H9 (cell line): ENCODE results near the gene DKKL1. TPM values are rescaled to one million over a fixed set of nuclear protein-coding genes. Genes with fewer than 3 reads are reported as not detected.

Source experiments
- DNase-seq: peaks from one replicate; pipeline ENCODE4 v3.0.0-alpha.2; 2017
- H2AFZ ChIP-seq: one replicate; pipeline ENCODE4 v1.6.1; 2013; ENCODE audit warnings: mild to moderate bottlenecking, low read length, control low read depth, moderate library complexity
- H2AK5ac ChIP-seq: 2 replicates; pipeline ENCODE4 v1.6.1; 2013; ENCODE audit warnings: low read length, control low read depth, mixed read lengths; ENCODE audit not compliant: insufficient read length
- H2BK120ac ChIP-seq: one replicate; pipeline ENCODE4 v1.6.1; 2013; ENCODE audit warnings: low read depth, mild to moderate bottlenecking, low read length, control low read depth, inconsistent platforms; ENCODE audit not compliant: poor library complexity, severe bottlenecking
- H2BK12ac ChIP-seq: 2 replicates; pipeline ENCODE4 v1.6.1; 2013; ENCODE audit warnings: low read length, control low read depth, mixed read lengths, low read depth; ENCODE audit not compliant: insufficient read length
- H2BK15ac ChIP-seq: 2 replicates; pipeline ENCODE4 v1.6.1; 2013; ENCODE audit warnings: low read depth, low read length, control low read depth
- H2BK20ac ChIP-seq: one replicate; pipeline ENCODE4 v1.6.1; 2013; ENCODE audit warnings: low read depth, mild to moderate bottlenecking, low read length, control low read depth, inconsistent platforms; ENCODE audit not compliant: poor library complexity, severe bottlenecking
- H2BK5ac ChIP-seq: 2 replicates; pipeline ENCODE4 v1.6.1; 2013; ENCODE audit warnings: low read length, control low read depth, mixed read lengths; ENCODE audit not compliant: insufficient read length
- H3K14ac ChIP-seq: 2 replicates; pipeline ENCODE4 v1.6.1; 2013; ENCODE audit warnings: low read length, control low read depth; ENCODE audit not compliant: insufficient read depth
- H3K18ac ChIP-seq: 2 replicates; pipeline ENCODE4 v1.6.1; 2013; ENCODE audit warnings: low read depth, mild to moderate bottlenecking, mixed read lengths, low read length, control low read depth; ENCODE audit not compliant: insufficient read length
- H3K23ac ChIP-seq: 2 replicates; pipeline ENCODE4 v1.6.1; 2013; ENCODE audit warnings: low read length, control low read depth, mixed read lengths, low read depth; ENCODE audit not compliant: insufficient read length
- H3K23me2 ChIP-seq: 2 replicates; pipeline ENCODE4 v1.6.1; 2013; ENCODE audit warnings: low read depth, mild to moderate bottlenecking, mixed read lengths, low read length, control low read depth; ENCODE audit not compliant: insufficient read length, poor library complexity, severe bottlenecking
- H3K27ac ChIP-seq: 2 replicates; pipeline ENCODE4 v1.5.1; 2013; ENCODE audit warnings: low read length, control low read depth, mixed read lengths, low read depth; ENCODE audit not compliant: insufficient read length
- H3K27me3 ChIP-seq: 2 replicates; pipeline ENCODE4 v1.6.1; 2013; ENCODE audit warnings: low read length, control low read depth, inconsistent platforms; ENCODE audit not compliant: insufficient read depth
- H3K4ac ChIP-seq: 2 replicates; pipeline ENCODE4 v1.6.1; 2013; ENCODE audit warnings: low read depth, mild to moderate bottlenecking, control low read depth, inconsistent platforms, low read length, moderate library complexity
- H3K4me1 ChIP-seq: 2 replicates; pipeline ENCODE4 v1.6.1; 2013; ENCODE audit warnings: low read length, control low read depth, inconsistent platforms; ENCODE audit not compliant: insufficient read depth
- H3K4me2 ChIP-seq: 2 replicates; pipeline ENCODE4 v1.6.1; 2013; ENCODE audit warnings: low read length, control low read depth, mixed read lengths; ENCODE audit not compliant: insufficient read length, insufficient read depth
- H3K56ac ChIP-seq: 2 replicates; pipeline ENCODE4 v1.6.1; 2013; ENCODE audit warnings: low read depth, mild to moderate bottlenecking, mixed read lengths, low read length, control low read depth; ENCODE audit not compliant: insufficient read length
- H3K79me1 ChIP-seq: 2 replicates; pipeline ENCODE4 v1.6.1; 2013; ENCODE audit warnings: low read depth, mild to moderate bottlenecking, moderate library complexity, low read length, control low read depth, inconsistent platforms; ENCODE audit not compliant: insufficient read depth, poor library complexity, severe bottlenecking
- H3K79me2 ChIP-seq: 2 replicates; pipeline ENCODE4 v1.6.1; 2013; ENCODE audit warnings: low read length, control low read depth, inconsistent platforms; ENCODE audit not compliant: insufficient read depth
- H3K9ac ChIP-seq: 2 replicates; pipeline ENCODE4 v1.6.1; 2013; ENCODE audit warnings: low read length, control low read depth, mixed read lengths; ENCODE audit not compliant: insufficient read length; ENCODE audit errors: extremely low read depth
- H3K9me3 ChIP-seq: one replicate; pipeline ENCODE4 v1.6.1; 2013; ENCODE audit warnings: low read depth, low read length, inconsistent platforms; ENCODE audit not compliant: control insufficient read depth
- H3T11ph ChIP-seq: one replicate; pipeline ENCODE4 v1.6.1; 2013; ENCODE audit warnings: mild to moderate bottlenecking, low read length, control low read depth, inconsistent platforms
- H4K20me1 ChIP-seq: one replicate; pipeline ENCODE4 v1.6.1; 2013; ENCODE audit not compliant: control insufficient read depth, insufficient read length, insufficient read depth
- H4K5ac ChIP-seq: 2 replicates; pipeline ENCODE4 v1.6.1; 2013; ENCODE audit warnings: low read depth, mild to moderate bottlenecking, mixed read lengths, low read length, control low read depth; ENCODE audit not compliant: insufficient read length
- H4K8ac ChIP-seq: replicated peaks from 2 replicates; pipeline ENCODE4 v1.6.1; 2013; ENCODE audit warnings: low read length, control low read depth, mixed read lengths, low read depth; ENCODE audit not compliant: insufficient read length
- H4K91ac ChIP-seq: 2 replicates; pipeline ENCODE4 v1.6.1; 2013; ENCODE audit warnings: low read depth, mild to moderate bottlenecking, moderate library complexity, mixed read lengths, low read length, control low read depth; ENCODE audit not compliant: insufficient read length
- H3K27ac Mint-ChIP-seq, 3 experiments: 2 replicates in 2 of 3; 3 replicates in 1 of 3; pipeline ENCODE4 v1.8.0; 2020 to 2021; ENCODE audit warnings: mixed read lengths in 3 of 3, mild to moderate bottlenecking in 1 of 3, moderate library complexity in 1 of 3
- H3K27me3 Mint-ChIP-seq: 2 replicates; pipeline ENCODE4 v1.8.0; 2021; ENCODE audit warnings: low read depth, mild to moderate bottlenecking, moderate library complexity, mixed read lengths
- H3K36me3 Mint-ChIP-seq, 3 experiments: 2 replicates in 2 of 3; 3 replicates in 1 of 3; pipeline ENCODE4 v1.8.0; 2020 to 2021; ENCODE audit warnings: low read depth in 3 of 3, mixed read lengths in 3 of 3; ENCODE audit not compliant: insufficient read depth in 1 of 3
- H3K4me1 Mint-ChIP-seq, 2 experiments: 2 replicates each; pipeline ENCODE4 v1.8.0; 2020; ENCODE audit warnings: mixed read lengths in 2 of 2
- H3K4me3 Mint-ChIP-seq, 2 experiments: 2 replicates in 1 of 2; 3 replicates in 1 of 2; pipeline ENCODE4 v1.8.0; 2020 to 2021; ENCODE audit warnings: mild to moderate bottlenecking in 2 of 2, mixed read lengths in 2 of 2, moderate library complexity in 1 of 2
- H3K9me3 Mint-ChIP-seq, 2 experiments: 2 replicates in 1 of 2; 3 replicates in 1 of 2; pipeline ENCODE4 v1.8.0; 2020; ENCODE audit warnings: mild to moderate bottlenecking in 2 of 2, mixed read lengths in 2 of 2, moderate library complexity in 1 of 2
- WGBS: extraction: QIAGEN DNeasy Blood & Tissue Kit; methylation state at CpG from one replicate; pipeline ENCODE4 v1.1.7; 2013; ENCODE audit warnings: missing lambda C conversion rate, low lambda C conversion rate, mixed read lengths; ENCODE audit not compliant: insufficient read length; ENCODE audit errors: extremely low coverage; 5-methylcytosine and 5-hydroxymethylcytosine counted together
- total RNA-seq: library from RNA; stranded (reverse); gene quantifications from 2 replicates; pipeline ENCODE4 v1.2.1, GENCODE V29; 2021
- TF ChIP-seq, protein P1 (sequence below): fragments of 200-600 bp; sonication (generic); conservative IDR thresholded peaks from 3 replicates; pipeline ENCODE4 v1.8.0; 2021; ENCODE audit warnings: antibody characterized with exemption, mild to moderate bottlenecking

DKKL1 gene
- total RNA-seq, 1 experiment from 2014 or later: 3.5 TPM

DNA sequence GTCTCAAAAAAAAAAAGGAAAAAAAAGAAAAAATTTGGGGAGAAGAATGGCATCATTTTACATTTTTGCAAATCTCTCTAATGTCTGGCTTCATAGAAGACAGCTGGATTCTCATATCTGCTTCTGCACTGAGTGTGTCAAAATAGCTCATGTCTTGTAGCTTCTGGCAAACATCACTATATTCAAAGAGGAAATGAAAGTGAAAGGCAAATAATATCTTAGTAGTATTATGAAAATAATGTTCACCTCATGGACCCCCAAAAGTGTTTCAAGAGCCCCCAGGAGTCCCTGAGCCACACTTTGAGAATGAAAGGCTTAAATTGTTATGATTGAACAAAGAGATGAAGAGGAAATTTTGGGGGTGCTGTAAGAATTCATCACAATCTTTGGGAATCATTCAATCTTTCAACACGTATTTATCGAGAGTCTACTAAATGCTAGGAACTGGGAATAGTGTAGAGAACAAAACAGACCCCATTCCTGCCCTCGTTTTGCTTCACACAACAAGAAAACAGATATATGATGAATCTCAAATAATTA is 37.4 kb upstream of the DKKL1 start:
- no peak overlapping the region for H3K56ac ChIP-seq
- no peak overlapping the region for H4K8ac ChIP-seq
- no peaks in the 10 kb centered on the region for H3K27me3 ChIP-seq
- Mint-ChIP-seq H3K4me1 (peaks cover 0 to 2% of the 10 kb centered on the region in 2 experiments; a peak in 1 of 4 replicates), H3K27ac (no peak overlapping the region), H3K36me3 (peaks cover 5 to 35% (median 12%) of the 10 kb centered on the region in 3 experiments), H3K27me3 (no peaks in the 10 kb centered on the region; the same call in none of the 2 replicates), H3K9me3 (peaks cover 10 to 12% of the 10 kb centered on the region in 2 experiments; a peak in 4 of 5 replicates), H3K4me3 (no peak overlapping the region)
- H3K79me1 ChIP-seq: no peaks in the 10 kb centered on the region
- H3K27ac ChIP-seq: no peak overlapping the region
- no peaks in the 10 kb centered on the region for H3K23me2 ChIP-seq
- H3K4ac ChIP-seq: no peak overlapping the region
- H3K79me2 ChIP-seq: no peaks in the 10 kb centered on the region
- H3K4me1 ChIP-seq: no peaks in the 10 kb centered on the region
- no peak overlapping the region for H3K18ac ChIP-seq
- TF ChIP-seq, protein P1, sequence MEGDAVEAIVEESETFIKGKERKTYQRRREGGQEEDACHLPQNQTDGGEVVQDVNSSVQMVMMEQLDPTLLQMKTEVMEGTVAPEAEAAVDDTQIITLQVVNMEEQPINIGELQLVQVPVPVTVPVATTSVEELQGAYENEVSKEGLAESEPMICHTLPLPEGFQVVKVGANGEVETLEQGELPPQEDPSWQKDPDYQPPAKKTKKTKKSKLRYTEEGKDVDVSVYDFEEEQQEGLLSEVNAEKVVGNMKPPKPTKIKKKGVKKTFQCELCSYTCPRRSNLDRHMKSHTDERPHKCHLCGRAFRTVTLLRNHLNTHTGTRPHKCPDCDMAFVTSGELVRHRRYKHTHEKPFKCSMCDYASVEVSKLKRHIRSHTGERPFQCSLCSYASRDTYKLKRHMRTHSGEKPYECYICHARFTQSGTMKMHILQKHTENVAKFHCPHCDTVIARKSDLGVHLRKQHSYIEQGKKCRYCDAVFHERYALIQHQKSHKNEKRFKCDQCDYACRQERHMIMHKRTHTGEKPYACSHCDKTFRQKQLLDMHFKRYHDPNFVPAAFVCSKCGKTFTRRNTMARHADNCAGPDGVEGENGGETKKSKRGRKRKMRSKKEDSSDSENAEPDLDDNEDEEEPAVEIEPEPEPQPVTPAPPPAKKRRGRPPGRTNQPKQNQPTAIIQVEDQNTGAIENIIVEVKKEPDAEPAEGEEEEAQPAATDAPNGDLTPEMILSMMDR: no peak
- H3T11ph ChIP-seq: no peak overlapping the region
- H3K14ac ChIP-seq: no peak overlapping the region
- H2AK5ac ChIP-seq: no peak overlapping the region
- no peak overlapping the region for H3K9ac ChIP-seq
- H3K23ac ChIP-seq: no peak overlapping the region
- no peaks in the 10 kb centered on the region for H4K20me1 ChIP-seq
- H2BK15ac ChIP-seq: no peak overlapping the region
- WGBS: no CpG with 5 or more reads among the region's 3 CpGs
- DNase-seq: no peak
- no peak overlapping the region for H4K5ac ChIP-seq
- H2BK20ac ChIP-seq: no peak overlapping the region
- no peak overlapping the region for H2AFZ ChIP-seq
- H3K9me3 ChIP-seq: no peaks in the 10 kb centered on the region
- no peak overlapping the region for H2BK12ac ChIP-seq
- H2BK120ac ChIP-seq: no peak overlapping the region
- no peak overlapping the region for H2BK5ac ChIP-seq
- no peak overlapping the region for H3K4me2 ChIP-seq
- no peak overlapping the region for H4K91ac ChIP-seq
